ENCODE data around the gene PLXNA4.

Gene PLXNA4

DNA sequence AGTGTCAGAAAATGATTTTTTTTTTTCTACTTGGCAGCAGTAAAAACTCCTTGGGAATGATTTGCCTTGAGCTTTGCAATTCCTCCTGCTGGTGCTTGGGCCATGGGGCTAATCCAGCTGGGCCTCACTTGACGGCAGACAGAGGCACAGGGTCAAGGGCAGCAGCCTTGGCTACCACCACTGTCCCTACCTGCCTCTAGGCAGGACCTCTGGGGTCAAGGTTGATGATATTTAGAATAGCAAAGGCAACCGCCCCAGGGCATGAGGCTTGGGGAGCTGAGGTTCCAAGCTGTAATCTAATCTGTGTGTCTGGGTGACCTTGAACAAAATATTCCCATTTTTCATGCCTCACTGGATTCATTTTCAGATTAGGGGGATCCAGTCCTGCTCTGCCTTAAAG lies 327.4 kb downstream of the PLXNA4 start:
- DNase-seq (ENCODE audit: low spot score) = no peak
- in situ Hi-C loops (cut with MboI; ENCODE audit: low sequenced_read_pairs, unreplicated experiment) = no loop called here
- TF ChIP-seq, protein P1, sequence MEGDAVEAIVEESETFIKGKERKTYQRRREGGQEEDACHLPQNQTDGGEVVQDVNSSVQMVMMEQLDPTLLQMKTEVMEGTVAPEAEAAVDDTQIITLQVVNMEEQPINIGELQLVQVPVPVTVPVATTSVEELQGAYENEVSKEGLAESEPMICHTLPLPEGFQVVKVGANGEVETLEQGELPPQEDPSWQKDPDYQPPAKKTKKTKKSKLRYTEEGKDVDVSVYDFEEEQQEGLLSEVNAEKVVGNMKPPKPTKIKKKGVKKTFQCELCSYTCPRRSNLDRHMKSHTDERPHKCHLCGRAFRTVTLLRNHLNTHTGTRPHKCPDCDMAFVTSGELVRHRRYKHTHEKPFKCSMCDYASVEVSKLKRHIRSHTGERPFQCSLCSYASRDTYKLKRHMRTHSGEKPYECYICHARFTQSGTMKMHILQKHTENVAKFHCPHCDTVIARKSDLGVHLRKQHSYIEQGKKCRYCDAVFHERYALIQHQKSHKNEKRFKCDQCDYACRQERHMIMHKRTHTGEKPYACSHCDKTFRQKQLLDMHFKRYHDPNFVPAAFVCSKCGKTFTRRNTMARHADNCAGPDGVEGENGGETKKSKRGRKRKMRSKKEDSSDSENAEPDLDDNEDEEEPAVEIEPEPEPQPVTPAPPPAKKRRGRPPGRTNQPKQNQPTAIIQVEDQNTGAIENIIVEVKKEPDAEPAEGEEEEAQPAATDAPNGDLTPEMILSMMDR (IDR thresholded peaks at IDR 0.05; ENCODE audit: borderline replicate concordance, control extremely low read depth, extremely low read depth, insufficient read depth, missing control alignments) = no peak

DNA sequence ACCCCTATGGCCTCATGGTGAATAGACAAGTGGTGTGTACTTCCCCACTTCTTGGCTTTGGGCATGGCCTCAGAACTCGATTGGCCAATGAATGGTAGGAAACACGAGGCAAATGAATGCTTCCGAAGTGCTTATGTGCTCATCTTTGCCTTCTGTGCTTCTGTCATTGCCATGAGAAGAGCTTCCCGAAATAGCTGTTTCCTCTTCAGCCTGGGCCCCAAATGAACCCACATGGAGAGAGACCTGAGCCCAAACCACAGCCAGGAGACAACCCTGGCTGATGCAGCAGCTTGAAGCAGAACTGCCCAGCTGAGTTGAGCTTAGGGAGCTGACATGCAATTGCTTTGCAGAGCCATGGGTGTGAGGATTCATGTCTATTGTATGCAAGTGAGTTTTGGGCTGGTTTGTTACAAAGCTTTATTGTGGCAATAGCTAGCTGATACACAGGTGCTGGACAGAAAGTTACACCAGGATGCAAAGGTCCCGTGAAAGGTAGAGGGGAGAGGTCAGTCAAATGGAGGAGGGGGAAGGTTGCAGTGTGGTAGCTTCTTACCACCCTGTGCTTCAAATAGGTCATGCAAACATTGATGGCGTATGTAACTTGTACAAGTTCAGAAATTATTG lies 328.2 kb downstream of the PLXNA4 start:
- DNase-seq (ENCODE audit: low spot score) = no peak
- TF ChIP-seq, protein P1 (IDR thresholded peaks at IDR 0.05; ENCODE audit: borderline replicate concordance, control extremely low read depth, extremely low read depth, insufficient read depth, missing control alignments) = no peak
- in situ Hi-C loops (cut with MboI; ENCODE audit: low sequenced_read_pairs, unreplicated experiment) = no loop called here

DNA sequence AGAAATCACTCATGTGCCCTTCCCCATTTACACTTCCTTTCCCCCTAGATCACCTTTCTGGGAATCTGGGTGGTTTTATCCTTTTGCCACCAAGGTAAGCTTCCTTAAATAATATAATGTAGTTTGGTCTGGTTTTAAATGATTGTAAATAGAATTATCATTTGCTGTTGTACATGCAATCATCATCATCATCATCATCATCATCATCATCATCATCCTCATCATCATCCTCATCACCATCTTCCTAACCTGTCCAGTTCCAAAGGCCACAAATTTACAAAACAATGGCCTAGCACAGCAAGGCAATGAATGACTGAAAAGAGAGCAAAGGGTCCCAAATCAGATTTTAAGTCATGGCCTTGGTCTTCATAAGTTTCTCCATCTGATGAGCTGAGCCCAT lies 329.7 kb downstream of the PLXNA4 start:
- in situ Hi-C loops (cut with MboI; ENCODE audit: low sequenced_read_pairs, unreplicated experiment) = no loop called here
- no peak for DNase-seq (ENCODE audit: low spot score)
- TF ChIP-seq, protein P1 (IDR thresholded peaks at IDR 0.05; ENCODE audit: borderline replicate concordance, control extremely low read depth, extremely low read depth, insufficient read depth, missing control alignments) = no peak

DNA sequence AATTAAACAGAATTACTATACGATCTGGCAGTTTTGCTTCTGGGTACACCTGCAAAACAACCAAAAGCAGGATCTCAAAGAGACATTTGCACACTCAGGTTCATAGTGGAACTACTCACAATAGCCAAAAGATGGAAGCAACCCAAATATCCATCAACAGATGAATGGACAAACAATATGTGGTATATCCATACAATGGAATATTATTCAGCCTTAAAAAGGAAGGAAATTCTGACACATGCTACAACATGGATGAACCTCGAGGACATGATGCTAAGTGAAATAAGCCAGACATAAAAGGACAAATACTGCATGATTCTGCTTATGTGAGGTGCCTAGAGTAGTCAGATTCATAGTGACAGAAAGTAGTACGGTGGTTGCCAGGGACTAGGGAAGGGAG lies 330.7 kb downstream of the PLXNA4 start:
- in situ Hi-C loops (cut with MboI; ENCODE audit: low sequenced_read_pairs, unreplicated experiment) = no loop called here
- TF ChIP-seq, protein P1 (IDR thresholded peaks at IDR 0.05; ENCODE audit: borderline replicate concordance, control extremely low read depth, extremely low read depth, insufficient read depth, missing control alignments) = no peak
- no peak for DNase-seq (ENCODE audit: low spot score)

DNA sequence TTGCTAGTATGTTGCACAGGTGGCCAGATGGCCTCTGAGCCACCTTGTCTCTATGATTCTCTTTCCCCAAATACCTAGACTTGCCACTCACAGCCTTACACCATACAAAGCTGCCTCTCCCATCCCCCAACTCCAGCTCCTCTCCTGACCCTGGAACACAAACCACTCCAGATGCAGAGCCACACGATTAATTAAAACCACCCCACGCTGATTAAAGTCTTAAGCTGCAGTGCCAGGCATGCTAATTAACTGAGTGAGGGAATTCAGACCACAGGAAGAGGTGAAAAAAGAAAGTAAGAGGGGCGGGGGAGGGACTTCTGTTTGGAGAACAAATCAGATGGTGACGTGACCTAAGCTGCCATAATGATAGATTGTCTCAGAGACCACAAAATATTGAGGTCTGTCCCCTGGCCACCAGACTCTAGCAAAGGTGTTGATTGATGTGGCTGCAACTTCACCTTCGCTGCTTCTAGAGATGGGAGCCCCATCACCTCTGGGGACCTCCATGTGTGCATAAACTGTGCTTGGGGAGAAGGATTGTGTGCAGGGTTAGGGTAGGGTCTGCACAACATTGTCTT lies 331.3 kb downstream of the PLXNA4 start:
- no peak for DNase-seq (ENCODE audit: low spot score)
- in situ Hi-C loops (cut with MboI; ENCODE audit: low sequenced_read_pairs, unreplicated experiment) = no loop called here
- TF ChIP-seq, protein P1 (IDR thresholded peaks at IDR 0.05; ENCODE audit: borderline replicate concordance, control extremely low read depth, extremely low read depth, insufficient read depth, missing control alignments) = no peak

DNA sequence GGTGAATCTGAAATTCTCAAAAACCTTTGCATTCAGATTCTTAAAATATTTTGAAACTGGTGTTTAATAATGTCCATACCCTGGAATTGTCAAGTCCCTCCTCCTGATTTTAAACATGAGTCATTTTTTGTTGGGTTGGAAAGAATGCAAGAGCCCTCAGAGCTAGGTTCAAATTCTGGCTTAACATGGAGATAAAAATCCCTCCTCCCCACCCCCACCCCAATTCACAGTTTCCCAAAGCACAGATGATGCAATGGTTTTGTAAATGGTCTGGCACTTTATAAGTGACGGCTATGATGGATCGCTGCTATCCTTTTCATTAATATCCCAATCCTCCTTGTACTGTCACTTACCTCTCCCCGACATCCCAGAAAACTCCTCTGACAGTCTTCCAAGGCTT lies 332.8 kb downstream of the PLXNA4 start:
- no peak for DNase-seq (ENCODE audit: low spot score)
- in situ Hi-C loops (cut with MboI; ENCODE audit: low sequenced_read_pairs, unreplicated experiment) = no loop called here
- TF ChIP-seq, protein P1 (IDR thresholded peaks at IDR 0.05; ENCODE audit: borderline replicate concordance, control extremely low read depth, extremely low read depth, insufficient read depth, missing control alignments) = no peak

Measured in GM13976 (cell line).